Panc1 (cell line): ENCODE data around the gene GALNT13. TPM values are rescaled to one million over a fixed set of nuclear protein-coding genes. Genes with fewer than 3 reads are reported as not detected.

Experiments used
- ATAC-seq: fragments of 200-7000 bp; cut with Tn5 transposase; 2 replicates; pipeline ENCODE4 v1.9.1; 2020; ENCODE audit warnings: mild to moderate bottlenecking, moderate library complexity
- BruUV-seq: library from RNA; stranded (reverse); fragments of 400-500 nt; replicated peaks from 2 replicates; lab custom pipeline; 2021; lab: Mats Ljungman, UMichigan
- CTCF ChIA-PET: fragments of 300-600 bp; sonication (Branson Sonifier 250); formaldehyde crosslinking; loops from one replicate; lab custom pipeline; 2022; ENCODE audit warnings: antibody characterized with exemption; lab: Charles Lee
- POLR2A ChIA-PET: fragments of 300-600 bp; sonication (Branson Sonifier 250); formaldehyde crosslinking; loops from one replicate; lab custom pipeline; 2022; ENCODE audit warnings: antibody characterized with exemption; lab: Charles Lee
- DNase-seq: peaks from one replicate; pipeline ENCODE4 v3.0.0-alpha.2; 2010; ENCODE audit warnings: low read depth, low spot score
- H3K27ac ChIP-seq: 2 replicates; pipeline ENCODE4 v1.5.1; 2011; ENCODE audit warnings: mild to moderate bottlenecking, low read length, inconsistent platforms
- H3K27me3 ChIP-seq: fragments of 200-500 bp; sonication (Bioruptor generic); 2 replicates; pipeline ENCODE4 v1.6.0; 2014; ENCODE audit warnings: low read length, inconsistent platforms; ENCODE audit not compliant: control insufficient read depth, insufficient read depth
- H3K36me3 ChIP-seq: fragments of 200-500 bp; sonication (Bioruptor generic); 2 replicates; pipeline ENCODE4 v1.5.1; 2014; ENCODE audit warnings: inconsistent platforms, mild to moderate bottlenecking, low read length, moderate library complexity; ENCODE audit not compliant: control insufficient read depth, insufficient read depth
- H3K4me1 ChIP-seq: 2 replicates; pipeline ENCODE4 v1.5.1; 2011; ENCODE audit warnings: inconsistent platforms, mild to moderate bottlenecking, low read length, moderate library complexity; ENCODE audit not compliant: control insufficient read depth, insufficient read depth
- H3K4me3 ChIP-seq, 2 experiments: 2 replicates each; pipeline ENCODE4 v1.5.1; 2011 to 2012; ENCODE audit warnings: low read depth in 2 of 2, low read length in 2 of 2, mild to moderate bottlenecking in 2 of 2, inconsistent platforms in 1 of 2, moderate library complexity in 1 of 2
- H3K9me3 ChIP-seq: fragments of 200-500 bp; sonication (Bioruptor generic); 2 replicates; pipeline ENCODE4 v1.5.1; 2014; ENCODE audit warnings: low read depth, mild to moderate bottlenecking, inconsistent platforms, low read length, moderate library complexity; ENCODE audit not compliant: control insufficient read depth, insufficient read depth
- CTCF ChIP-seq: fragments of 450-650 bp; IDR thresholded peaks from 2 replicates; pipeline ENCODE4 v1.5.1; 2017; ENCODE audit warnings: mild to moderate bottlenecking
- POLR2AphosphoS5 ChIP-seq: IDR thresholded peaks from 2 replicates; pipeline ENCODE4 v1.6.1; 2012; ENCODE audit warnings: mild to moderate bottlenecking, low read depth, low read length, moderate library complexity
- REST ChIP-seq, 2 experiments: IDR thresholded peaks; 2 replicates each; pipeline ENCODE4 v1.6.1; 2011 to 2012; ENCODE audit warnings: low read depth in 2 of 2, control low read depth in 1 of 2, low read length in 1 of 2, mild to moderate bottlenecking in 1 of 2, moderate library complexity in 1 of 2; ENCODE audit not compliant: insufficient read depth in 1 of 2
- SIN3A ChIP-seq: IDR thresholded peaks from 2 replicates; pipeline ENCODE4 v1.6.1; 2012; ENCODE audit warnings: low read depth, mild to moderate bottlenecking, low read length, moderate library complexity, borderline replicate concordance; ENCODE audit not compliant: insufficient read depth
- TCF7L2 ChIP-seq: IDR thresholded peaks from 2 replicates; pipeline ENCODE4 v1.6.1; 2011; ENCODE audit warnings: mild to moderate bottlenecking, low read depth, low read length, inconsistent platforms
- in situ Hi-C: cut with HindIII; loops from 2 replicates; pipeline ENCODE4 v1.10.0; 2016; ENCODE audit warnings: low sequenced_read_pairs, low pct_unique_long_range_greater_than_20kb
- intact Hi-C: fragments of 100-400 bp; cut with micrococcal nuclease; formaldehyde crosslinking; loops from one replicate; pipeline ENCODE4 v1.10.0; 2022; ENCODE audit not compliant: unreplicated experiment
- total RNA-seq: library from RNA; stranded (reverse); gene quantifications from one replicate; pipeline ENCODE4 v1.2.1, GENCODE V29; 2021; ENCODE audit not compliant: unreplicated experiment

The GALNT13 gene
- total RNA-seq, 1 experiment from 2014 or later: not detected

GRCh38 chr2:154306266-154306970, 434.7 kb downstream of the GALNT13 start:
- H3K27ac ChIP-seq: no peak overlapping the region
- DNase-seq (no peak), ATAC-seq (no peak)
- POLR2A ChIA-PET: no interaction called here
- H3K27me3 ChIP-seq: no peaks in the 10 kb centered on the region
- H3K36me3 ChIP-seq: no peaks in the 10 kb centered on the region
- TF ChIP-seq POLR2AphosphoS5 (no peak), SIN3A (no peak), CTCF (no peak), TCF7L2 (no peak), REST (IDR thresholded peaks at IDR 0.05; ENCODE audit: insufficient read depth in 1 of 2, low read depth in 2 of 2, low read length in 1 of 2) (no peak)
- no peaks in the 10 kb centered on the region for H3K4me1 ChIP-seq
- intact Hi-C loops: no loop called here
- H3K9me3 ChIP-seq: no peaks in the 10 kb centered on the region
- in situ Hi-C loops: no loop called here
- no TSS peak for BruUV-seq
- no peak overlapping the region for H3K4me3 ChIP-seq
- CTCF ChIA-PET: no interaction called here

- no peak for ATAC-seq
- TF ChIP-seq SIN3A (no peak), POLR2AphosphoS5 (no peak), CTCF (no peak), REST (IDR thresholded peaks at IDR 0.05; ENCODE audit: insufficient read depth in 1 of 2, low read depth in 2 of 2, low read length in 1 of 2) (no peak), TCF7L2 (no peak)
- no peak for DNase-seq
- no peaks in the 10 kb centered on the region for H3K4me1 ChIP-seq
- in situ Hi-C loops (no loop called here), intact Hi-C loops (no loop called here)
- H3K36me3 ChIP-seq: no peaks in the 10 kb centered on the region
- no peak overlapping the region for H3K27ac ChIP-seq
- BruUV-seq: no TSS peak
- H3K4me3 ChIP-seq: no peak overlapping the region
- ChIA-PET POLR2A (no interaction called here), CTCF (no interaction called here)
- H3K27me3 ChIP-seq: no peaks in the 10 kb centered on the region
- no peaks in the 10 kb centered on the region for H3K9me3 ChIP-seq
Measured at GRCh38 chr2:154307007-154307406, 435.3 kb downstream of the GALNT13 start.
